Cardiac fibroblast (primary cell): ENCODE measurements around the gene MX1.

Source experiments
- DNase-seq, 2 donors: peaks; one replicate each; pipeline versions ENCODE4 v3.0.0 to v3.0.0-alpha.2; 2010; ENCODE audit warnings: low read depth in 2 of 2
- H3K4me3 ChIP-seq, 2 donors: replicated peaks in 1 of 2; 1 replicate in 1 of 2; 2 replicates in 1 of 2; pipeline ENCODE4 v1.5.1; 2011; ENCODE audit warnings: low read depth in 2 of 2, low read length in 2 of 2, mild to moderate bottlenecking in 2 of 2, moderate library complexity in 1 of 2
- CTCF ChIP-seq: IDR thresholded peaks from one replicate; pipeline ENCODE4 v1.5.1; 2011; ENCODE audit warnings: low read depth, mild to moderate bottlenecking, low read length, inconsistent platforms

MX1 gene

DNA sequence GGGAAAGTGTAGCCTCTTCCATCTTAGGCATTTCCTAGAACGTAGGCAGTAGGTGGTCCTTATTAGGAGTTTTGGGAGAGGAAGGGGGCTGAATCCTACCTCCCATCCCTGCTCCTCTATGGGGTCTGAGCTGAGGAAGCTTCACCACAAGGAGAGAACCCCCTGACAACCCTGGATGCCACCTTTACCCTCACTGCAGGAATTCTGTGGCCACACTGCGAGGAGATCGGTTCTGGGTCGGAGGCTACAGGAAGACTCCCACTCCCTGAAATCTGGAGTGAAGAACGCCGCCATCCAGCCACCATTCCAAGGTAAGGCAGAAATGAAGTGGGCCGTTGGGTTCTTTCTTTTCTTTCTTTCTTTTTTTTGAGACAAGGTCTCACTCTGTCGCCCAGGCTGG lies 1.5 kb downstream of the MX1 start:
- H3K4me3 ChIP-seq, result no peak overlapping the region
- DNase-seq, result no peak
- no peak for TF ChIP-seq CTCF

DNA sequence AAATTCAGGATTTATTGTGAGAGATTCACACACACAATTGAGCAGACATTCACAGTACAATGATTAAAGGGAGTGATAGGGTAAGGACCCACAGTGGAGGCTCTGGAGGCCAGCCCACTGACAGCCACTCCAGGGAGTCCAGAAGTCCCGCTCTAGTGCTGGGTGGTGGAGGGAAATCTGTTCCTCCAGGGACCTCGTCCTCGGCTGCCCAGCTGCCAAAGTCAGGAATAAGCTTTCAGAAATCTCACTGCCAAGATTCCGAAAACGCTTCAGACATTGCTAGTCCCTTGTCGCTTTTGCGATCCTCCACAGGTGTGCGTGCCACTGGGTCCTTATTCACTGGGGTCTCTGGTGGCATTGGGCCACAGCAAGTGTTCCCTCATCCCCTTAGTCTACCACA lies 2.3 kb downstream of the MX1 start:
- no peak for DNase-seq
- no peak overlapping the region for H3K4me3 ChIP-seq
- no peak for TF ChIP-seq CTCF

- TF ChIP-seq CTCF, result no peak
- no peak overlapping the region for H3K4me3 ChIP-seq
- no peak for DNase-seq
Observed at GRCh38 chr21:41428847-41429246, 2.8 kb downstream of the MX1 start.

GRCh38 chr21:41429305-41429704 lies 3.3 kb downstream of the MX1 start:
- H3K4me3 ChIP-seq, result no peak overlapping the region
- no peak for DNase-seq
- TF ChIP-seq CTCF, result no peak

GRCh38 chr21:41429925-41430491 lies 4.0 kb downstream of the MX1 start:
- no peak for TF ChIP-seq CTCF
- DNase-seq, result no peak
- no peak overlapping the region for H3K4me3 ChIP-seq

- DNase-seq, result no peak
- no peak for TF ChIP-seq CTCF
- H3K4me3 ChIP-seq, result no peak overlapping the region
Observed at GRCh38 chr21:41431788-41432548, 5.9 kb downstream of the MX1 start.
